Ovary (tissue), 9 donors: ENCODE measurements around the gene MIGA2. TPM values are rescaled to one million over a fixed set of nuclear protein-coding genes. Genes with fewer than 3 reads are reported as not detected.
A peak's percentile ranks its signal among the peaks of the same experiment; 100 is the strongest.

Experiments
- DNase-seq, 5 donors: peaks; one replicate each; pipeline ENCODE4 v3.0.0-alpha.2; 2019 to 2020
- H3K27ac ChIP-seq, 2 donors: fragments of 200-600 bp; one replicate each; pipeline versions ENCODE4 v1.5.1 to v1.8.0; 2019 to 2022
- H3K27me3 ChIP-seq: fragments of 200-600 bp; one replicate; pipeline ENCODE4 v1.8.0; 2022
- H3K36me3 ChIP-seq: fragments of 200-600 bp; sonication (generic); one replicate; pipeline ENCODE4 v1.5.1; 2019
- H3K4me1 ChIP-seq: one replicate; pipeline ENCODE4 v1.8.1; 2013; ENCODE audit warnings: mild to moderate bottlenecking, moderate library complexity; ENCODE audit not compliant: insufficient read depth
- H3K4me3 ChIP-seq: fragments of 200-600 bp; sonication (generic); one replicate; pipeline ENCODE4 v1.5.1; 2017
- H3K9me3 ChIP-seq, 2 donors: fragments of 200-600 bp in 1 of 2; sonication (generic) in 1 of 2; one replicate each; pipeline versions ENCODE4 v1.5.1 to v1.8.1; 2013 to 2019; ENCODE audit warnings: mild to moderate bottlenecking in 1 of 2, moderate library complexity in 1 of 2
- EP300 ChIP-seq: sonication (generic); formaldehyde crosslinking; IDR thresholded peaks from one replicate; pipeline ENCODE4 v1.6.1; 2017; ENCODE audit warnings: antibody characterized with exemption
- POLR2A ChIP-seq: fragments of 450-650 bp; IDR thresholded peaks from one replicate; pipeline ENCODE4 v1.6.1; 2017; ENCODE audit warnings: antibody characterized with exemption, mild to moderate bottlenecking, moderate library complexity
- WGBS, 3 donors: extraction: QIAGEN DNeasy Blood & Tissue Kit in 1 of 3; methylation state at CpG; one replicate each; pipeline versions ENCODE4 v1.1.5 to v1.1.7; 2013 to 2017; 5-methylcytosine and 5-hydroxymethylcytosine counted together
- intact Hi-C, 4 donors: fragments of 100-400 bp; cut with DNase I; formaldehyde crosslinking; loops; one replicate each; pipeline versions ENCODE4 v1.11.0 to v1.15.1; 2022 to 2023
- polyA plus RNA-seq, 2 donors: library from polyadenylated mRNA; stranded (reverse); fragments of 200-250 nt in 1 of 2; fragments of 350-450 nt in 1 of 2; fragmentation: Illumina TruSeq in 1 of 2; extraction: RNeasy Lipid Tissue Mini Kit (QIAGEN cat#74804) in 1 of 2; gene quantifications; one replicate each; pipeline ENCODE4 v1.2.3, GENCODE V29; 2013 to 2014
- total RNA-seq, 7 donors: library from RNA; depleted of rRNA in 2 of 7; stranded (reverse); fragments of >200 nt in 2 of 7; fragmentation: NEBNext Ultra II Directional in 3 of 7; extraction: Animal tissue kit (Norgen Biotek cat#: 25700) in 3 of 7; gene quantifications; one replicate each; pipeline versions ENCODE4 v1.1.0 to v1.2.4, GENCODE V29; 2016 to 2023
- TF ChIP-seq, protein P1 (sequence below), 3 donors: fragments of 450-650 bp in 2 of 3; fragments of 200-600 bp in 1 of 3; IDR thresholded peaks; one replicate each; pipeline versions ENCODE4 v1.5.1 to v1.8.0; 2016 to 2022; ENCODE audit warnings: antibody characterized with exemption in 3 of 3, mild to moderate bottlenecking in 1 of 3
- donor health status: DM: no; HTN: no; CAD: no; lungs with moderate emphysema.
- donor health status: DM: no; HTN: no; CAD: no.
- donor health status: Bipolar disorder and iron deficiency.
- donor health status: DM: yes; HTN: yes; CAD: no.
- donor health status: DM: no; HTN: no; CAD: no.
- donor health status: DM: yes; HTN: yes; CAD: no.

Gene MIGA2
- total and polyA plus RNA-seq, 9 donors, result 2.5 to 36.5 (median 23.1) TPM

DNA sequence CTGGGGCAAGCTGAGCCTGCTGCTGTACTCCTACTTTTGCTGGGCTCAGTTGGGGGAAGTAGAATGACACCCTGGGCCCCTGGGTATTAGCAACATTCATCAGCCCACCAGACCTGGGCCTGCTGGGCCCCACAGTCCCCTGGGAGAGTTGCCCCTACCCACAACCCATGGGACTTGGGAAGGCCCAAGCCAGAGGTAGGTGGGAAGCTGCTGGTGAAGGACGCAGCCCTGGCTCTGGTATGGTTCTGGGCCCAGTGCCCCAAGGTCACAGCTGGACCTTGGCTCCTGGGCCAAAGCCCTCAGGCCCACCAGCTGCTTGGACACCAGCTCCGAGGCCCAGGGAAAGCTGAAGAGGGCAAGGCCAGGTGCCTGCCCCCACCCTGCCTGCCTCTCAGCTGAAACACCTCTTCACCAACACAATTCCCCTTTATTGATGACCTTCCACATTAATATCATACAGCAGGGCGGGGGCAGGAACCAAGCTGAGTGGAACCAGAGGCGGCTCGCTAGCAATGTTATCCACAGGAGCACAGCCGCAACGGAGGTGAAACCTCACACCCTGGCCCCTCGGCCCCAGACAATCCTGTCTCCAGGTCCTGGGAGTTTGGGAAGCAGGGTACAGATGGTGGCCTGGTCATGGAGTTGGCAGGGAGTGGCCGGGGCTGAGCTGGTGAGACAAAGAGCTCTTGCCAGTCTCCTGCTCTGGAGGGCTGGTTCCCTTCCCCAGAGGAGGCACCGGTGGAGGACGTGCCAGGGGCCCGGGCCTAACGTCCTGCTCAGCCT is 58.2 kb downstream of the MIGA2 start:
- peak overlapping the region; percentile 45 to 63 for H3K27ac ChIP-seq
- TF ChIP-seq EP300 (no peak), POLR2A (no peak)
- TF ChIP-seq, protein P1, sequence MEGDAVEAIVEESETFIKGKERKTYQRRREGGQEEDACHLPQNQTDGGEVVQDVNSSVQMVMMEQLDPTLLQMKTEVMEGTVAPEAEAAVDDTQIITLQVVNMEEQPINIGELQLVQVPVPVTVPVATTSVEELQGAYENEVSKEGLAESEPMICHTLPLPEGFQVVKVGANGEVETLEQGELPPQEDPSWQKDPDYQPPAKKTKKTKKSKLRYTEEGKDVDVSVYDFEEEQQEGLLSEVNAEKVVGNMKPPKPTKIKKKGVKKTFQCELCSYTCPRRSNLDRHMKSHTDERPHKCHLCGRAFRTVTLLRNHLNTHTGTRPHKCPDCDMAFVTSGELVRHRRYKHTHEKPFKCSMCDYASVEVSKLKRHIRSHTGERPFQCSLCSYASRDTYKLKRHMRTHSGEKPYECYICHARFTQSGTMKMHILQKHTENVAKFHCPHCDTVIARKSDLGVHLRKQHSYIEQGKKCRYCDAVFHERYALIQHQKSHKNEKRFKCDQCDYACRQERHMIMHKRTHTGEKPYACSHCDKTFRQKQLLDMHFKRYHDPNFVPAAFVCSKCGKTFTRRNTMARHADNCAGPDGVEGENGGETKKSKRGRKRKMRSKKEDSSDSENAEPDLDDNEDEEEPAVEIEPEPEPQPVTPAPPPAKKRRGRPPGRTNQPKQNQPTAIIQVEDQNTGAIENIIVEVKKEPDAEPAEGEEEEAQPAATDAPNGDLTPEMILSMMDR (IDR thresholded peaks at IDR 0.05), result no peak
- no peaks in the 10 kb centered on the region for H3K27me3 ChIP-seq
- H3K36me3 ChIP-seq, result no peaks in the 10 kb centered on the region
- no peaks in the 10 kb centered on the region for H3K9me3 ChIP-seq
- peaks cover 8% of the 10 kb centered on the region for H3K4me1 ChIP-seq
- intact Hi-C loops, result no loop called here
- peak; percentile 55 to 85 (median 70) for DNase-seq
- WGBS, 3 donors, result 44 to 70% (median 59%) methylated on average over 10 to 13 of the region's 13 CpGs
- H3K4me3 ChIP-seq, result no peak overlapping the region

DNA sequence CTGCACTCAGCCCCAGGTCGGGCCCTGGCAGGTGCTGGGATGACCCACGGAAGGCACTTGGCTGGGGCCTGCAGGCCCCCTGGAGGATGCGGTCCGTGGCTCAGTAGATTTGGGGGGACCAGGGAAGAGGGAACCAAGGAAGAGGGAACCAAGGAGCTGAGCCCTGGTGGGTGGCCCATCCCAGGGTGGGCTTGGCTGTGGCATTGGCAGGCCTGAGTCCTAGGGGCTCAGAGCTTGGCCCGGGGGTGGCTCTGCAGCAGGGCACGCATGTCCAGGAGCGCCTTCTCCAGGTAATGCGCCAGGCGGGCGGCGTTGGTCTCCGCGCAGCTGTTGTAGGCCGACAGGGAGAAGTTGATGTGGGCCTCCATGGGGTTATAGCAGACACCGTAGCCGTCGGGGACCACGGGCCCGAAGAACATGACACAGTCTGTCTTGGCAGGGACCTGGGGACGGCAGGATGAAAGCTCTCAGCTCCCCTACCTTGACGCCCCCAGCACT is 58.8 kb downstream of the MIGA2 start:
- no peaks in the 10 kb centered on the region for H3K36me3 ChIP-seq
- H3K27ac ChIP-seq, result peak overlapping the region; percentile 45 to 63
- H3K4me1 ChIP-seq, result peaks cover 8% of the 10 kb centered on the region
- intact Hi-C loops, result no loop called here
- TF ChIP-seq, protein P1 (IDR thresholded peaks at IDR 0.05), result no peak
- TF ChIP-seq POLR2A (no peak), EP300 (no peak)
- H3K27me3 ChIP-seq, result no peaks in the 10 kb centered on the region
- H3K9me3 ChIP-seq, result no peaks in the 10 kb centered on the region
- DNase-seq, result no peak
- H3K4me3 ChIP-seq, result no peak overlapping the region
- WGBS, 3 donors, result 89 to 91% (median 91%) methylated on average over 19 to 21 of the region's 21 CpGs

DNA sequence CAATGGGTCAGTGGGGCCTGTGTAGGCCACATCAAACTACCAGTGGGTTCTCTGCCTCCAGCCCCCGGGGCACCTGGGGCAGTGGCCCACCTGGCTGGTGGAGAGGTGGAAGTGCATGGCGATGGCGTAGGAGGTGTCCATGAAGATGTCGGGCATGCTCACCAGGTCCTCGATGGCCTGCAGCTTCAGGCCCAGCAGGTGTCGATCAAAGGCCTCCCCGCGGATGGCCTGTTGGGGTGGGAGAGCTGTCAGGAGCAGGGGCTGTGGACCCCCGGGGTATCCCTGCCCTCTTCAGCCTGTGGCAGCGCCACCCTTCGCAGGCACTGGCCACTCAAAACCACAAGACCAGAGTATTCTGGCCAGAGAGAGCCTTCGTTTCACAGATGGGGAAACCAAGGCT is 59.5 kb downstream of the MIGA2 start:
- no peaks in the 10 kb centered on the region for H3K36me3 ChIP-seq
- 85 to 92% (median 92%) methylated on average over 12 of the region's 12 CpGs for WGBS, 3 donors
- H3K27ac ChIP-seq, result peak overlapping the region in 1 of 2 donors; percentile 63
- intact Hi-C loops, result no loop called here
- DNase-seq, result no peak
- H3K4me3 ChIP-seq, result no peak overlapping the region
- TF ChIP-seq POLR2A, result no peak
- TF ChIP-seq, protein P1 (IDR thresholded peaks at IDR 0.05), result no peak
- TF ChIP-seq EP300, result no peak
- no peaks in the 10 kb centered on the region for H3K9me3 ChIP-seq
- H3K27me3 ChIP-seq, result no peaks in the 10 kb centered on the region
- H3K4me1 ChIP-seq, result peaks cover 8% of the 10 kb centered on the region

DNA sequence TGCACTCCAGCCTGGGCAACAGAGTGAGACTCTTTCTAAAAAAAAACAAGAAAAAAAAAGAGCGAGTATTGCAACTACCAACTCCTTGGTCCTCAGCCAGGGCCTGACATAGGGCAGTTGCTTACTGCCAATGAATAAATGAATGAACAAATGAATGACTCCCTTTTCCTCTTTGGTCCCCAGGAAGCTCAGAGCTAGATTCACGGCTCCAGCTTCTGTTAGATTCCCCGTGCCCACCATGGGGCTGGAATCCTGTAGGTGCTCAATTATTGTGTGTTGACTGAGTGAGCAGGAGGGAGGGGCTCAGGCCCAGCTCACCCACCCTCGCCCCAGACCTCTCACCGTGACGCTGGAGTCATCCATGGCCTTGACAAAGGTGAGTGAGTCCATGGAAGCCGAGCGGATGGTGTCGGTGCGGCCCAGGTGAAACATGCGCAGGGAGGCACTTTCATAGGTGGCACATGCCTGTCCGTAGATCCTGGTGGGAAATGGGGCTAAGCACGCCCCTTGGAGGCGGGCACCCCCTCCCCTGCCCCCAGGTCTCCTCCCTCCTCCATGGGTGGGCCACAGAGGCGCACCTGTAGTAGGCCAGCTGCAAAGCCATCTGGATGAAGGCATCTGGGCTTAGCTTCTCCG is 61.4 kb downstream of the MIGA2 start:
- 86 to 94% (median 90%) methylated on average over 15 to 16 of the region's 16 CpGs for WGBS, 3 donors
- Histone ChIP-seq H3K27ac (no peak overlapping the region), H3K36me3 (no peaks in the 10 kb centered on the region), H3K9me3 (no peaks in the 10 kb centered on the region), H3K27me3 (no peaks in the 10 kb centered on the region), H3K4me1 (peaks cover 8% of the 10 kb centered on the region), H3K4me3 (no peak overlapping the region)
- DNase-seq, result no peak
- intact Hi-C loops, result no loop called here
- TF ChIP-seq EP300, result no peak
- no peak for TF ChIP-seq POLR2A
